Psoas muscle (tissue), 8 donors: ENCODE data around the gene RNF125. TPM values are rescaled to one million over a fixed set of nuclear protein-coding genes. Genes with fewer than 3 reads are reported as not detected.

ENCODE experiments used
- ATAC-seq, 4 donors: fragments of 200-7000 bp; cut with Tn5 transposase; one replicate each; pipeline ENCODE4 v1.9.1; 2020; ENCODE audit warnings: moderate library complexity in 3 of 4, mild to moderate bottlenecking in 2 of 4
- DNase-seq, 2 donors: peaks; one replicate each; pipeline ENCODE4 v3.0.0-alpha.2; 2020
- H3K27ac ChIP-seq: fragments of 200-600 bp; one replicate; pipeline ENCODE4 v1.8.0; 2022
- H3K27me3 ChIP-seq, 3 donors: fragments of 200-600 bp in 1 of 3; one replicate each; pipeline versions ENCODE4 v1.6.1 to v1.8.0; 2013 to 2022; ENCODE audit warnings: low read length in 2 of 3, mild to moderate bottlenecking in 2 of 3, moderate library complexity in 1 of 3; ENCODE audit not compliant: insufficient read depth in 3 of 3
- H3K36me3 ChIP-seq, 2 donors: fragments of 200-600 bp in 1 of 2; one replicate each; pipeline versions ENCODE4 v1.6.1 to v1.8.0; 2013 to 2022; ENCODE audit warnings: low read depth in 1 of 2, mild to moderate bottlenecking in 1 of 2, moderate library complexity in 1 of 2; ENCODE audit not compliant: insufficient read depth in 1 of 2
- H3K4me1 ChIP-seq: fragments of 200-600 bp; one replicate; pipeline ENCODE4 v1.8.0; 2022
- H3K4me3 ChIP-seq: fragments of 200-600 bp; one replicate; pipeline ENCODE4 v1.8.0; 2022; ENCODE audit warnings: mild to moderate bottlenecking
- H3K9me3 ChIP-seq: fragments of 200-600 bp; one replicate; pipeline ENCODE4 v1.8.0; 2022
- CTCF ChIP-seq: fragments of 200-600 bp; IDR thresholded peaks from one replicate; pipeline ENCODE4 v1.8.0; 2022; ENCODE audit warnings: antibody characterized with exemption
- WGBS, 3 donors: extraction: QIAGEN DNeasy Blood & Tissue Kit; methylation state at CpG; one replicate each; pipeline versions ENCODE4 v1.1.6 to v1.1.7; 2013; 5-methylcytosine and 5-hydroxymethylcytosine counted together
- intact Hi-C, 2 donors: fragments of 100-400 bp; cut with DNase I; formaldehyde crosslinking; loops; one replicate each; pipeline versions ENCODE4 v1.11.0 to v1.14.2; 2022
- long read RNA-seq, 2 donors: library from polyadenylated mRNA; unstranded; transcript quantifications; one replicate each; pipeline ENCODE4 v2.0.0, GENCODE V29; 2021
- polyA plus RNA-seq, 3 donors: library from polyadenylated mRNA; stranded (reverse); fragments of 200-250 nt; gene quantifications; one replicate each; pipeline ENCODE4 v1.2.3, GENCODE V29; 2013
- total RNA-seq, 4 donors: library from RNA; stranded (reverse); fragmentation: NEBNext Ultra II Directional in 2 of 4; extraction: Animal tissue kit (Norgen Biotek cat#: 25700) in 2 of 4; gene quantifications; one replicate each; pipeline versions ENCODE4 v1.2.1 to v1.2.4, GENCODE V29; 2021 to 2023
- donor health status: healthy with polysubstance abuse.
- donor health status: DM: no; HTN: no; CAD: no; lungs with moderate emphysema.
- donor health status: Bipolar disorder and iron deficiency.
- donor health status: healthy.
- donor health status: DM: yes; HTN: yes; CAD: no.
- donor health status: DM: no; HTN: no; CAD: no.
- donor health status: DM: no; HTN: no; CAD: no.
- donor health status: DM: yes; HTN: yes; CAD: no.

Gene RNF125
- total RNA-seq (1 to 10 TPM; 1.3 to 4.2 (median 1.7) TPM), polyA plus RNA-seq (1 to 10 TPM; 1.2 to 3.0 (median 2.3) TPM)
- long read RNA-seq, donor 1, full-length matches to known transcripts = 4 of 4 reads
- long read RNA-seq, donor 1, partial matches to known transcripts = 0 of 4 reads
- long read RNA-seq, donor 1, other reads (novel, unspliced or antisense) = 0 of 4 reads
- long read RNA-seq, donor 2, full-length matches to known transcripts = 5 of 8 reads
- long read RNA-seq, donor 2, partial matches to known transcripts = 0 of 8 reads
- long read RNA-seq, donor 2, other reads (novel, unspliced or antisense) = 3 of 8 reads

GRCh38 chr18:32018331-32019250, at the start of gene RNF125:
Gene RNF125 (plus strand): TSS chr18:32018825. CDS start chr18:32018864, 39 bp downstream.
- no peaks in the 10 kb centered on the region for H3K4me1 ChIP-seq
- no peaks in the 10 kb centered on the region for H3K27me3 ChIP-seq
- peak; percentile 82 to 91 (median 88) for ATAC-seq
- H3K27ac ChIP-seq = peak within 1 kb of the TSS; percentile 72
- intact Hi-C loops = no loop called here
- no peaks in the 10 kb centered on the region for H3K9me3 ChIP-seq
- WGBS, 3 donors = 1% methylated on average over 56 to 66 of the region's 66 CpGs
- DNase-seq = peak; percentile 80 to 85
- H3K36me3 ChIP-seq = no peaks in the 10 kb centered on the region
- peak within 1 kb of the TSS; percentile 80 for H3K4me3 ChIP-seq
- no peak for TF ChIP-seq CTCF

DNA sequence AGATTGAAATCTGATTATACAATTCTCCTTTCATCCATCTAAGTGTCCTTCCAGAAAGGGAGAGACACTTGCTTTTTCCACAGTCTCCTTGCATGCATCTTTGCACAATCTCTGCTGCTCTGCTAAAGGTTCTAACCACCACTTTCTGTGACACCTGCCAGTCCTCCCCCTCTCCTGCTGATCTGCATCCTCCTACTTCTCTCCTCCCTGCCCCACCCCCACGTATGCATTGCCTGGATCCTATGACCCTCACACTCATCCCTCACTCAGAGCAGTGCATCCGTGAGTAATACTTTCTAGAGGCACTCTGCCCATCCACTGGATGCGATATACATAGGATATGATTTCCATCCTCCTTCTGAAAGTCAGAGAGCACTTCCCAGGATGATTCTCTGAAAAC, 48.0 kb upstream of the RNF125 start:
- TF ChIP-seq CTCF = no peak
- no peak for DNase-seq
- 48 to 55% (median 53%) methylated on average over 3 of the region's 3 CpGs for WGBS, 3 donors
- no peak for ATAC-seq
- H3K4me3 ChIP-seq = no peak overlapping the region
- H3K27me3 ChIP-seq = no peaks in the 10 kb centered on the region
- H3K27ac ChIP-seq = no peak overlapping the region
- H3K36me3 ChIP-seq = no peaks in the 10 kb centered on the region
- H3K4me1 ChIP-seq = no peaks in the 10 kb centered on the region
- peaks cover 5% of the 10 kb centered on the region for H3K9me3 ChIP-seq
- intact Hi-C loops = no loop called here

- no peaks in the 10 kb centered on the region for H3K4me1 ChIP-seq
- WGBS, 3 donors = 93 to 97% (median 93%) methylated on average over 4 of the region's 4 CpGs
- H3K9me3 ChIP-seq = peaks cover 5% of the 10 kb centered on the region
- intact Hi-C loops = no loop called here
- no peak for TF ChIP-seq CTCF
- H3K27ac ChIP-seq = no peak overlapping the region
- no peak for ATAC-seq
- no peaks in the 10 kb centered on the region for H3K36me3 ChIP-seq
- no peak overlapping the region for H3K4me3 ChIP-seq
- H3K27me3 ChIP-seq = no peaks in the 10 kb centered on the region
- no peak for DNase-seq
These were observed 44.6 kb upstream of the RNF125 start for GRCh38 chr18:31973929-31974546.

DNA sequence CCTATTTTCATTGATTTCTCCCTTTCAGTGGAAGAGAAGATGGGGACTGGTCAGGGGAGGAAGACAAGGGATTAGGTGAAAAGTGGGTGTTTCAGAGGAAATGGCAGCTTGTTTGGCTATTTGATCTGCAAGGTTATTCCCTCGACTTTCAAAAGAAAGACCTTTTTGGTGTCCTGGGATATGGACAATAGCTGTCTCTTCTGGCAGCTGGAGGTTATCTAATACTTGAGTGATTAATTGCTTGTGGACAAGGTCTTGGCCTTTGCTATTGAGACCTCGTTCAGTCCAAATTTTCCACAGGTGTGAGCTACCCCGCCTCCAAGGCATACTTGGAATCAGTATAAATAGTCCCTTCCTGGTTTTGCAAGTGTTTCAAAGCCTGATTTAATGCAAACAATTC, 42.4 kb upstream of the RNF125 start:
- TF ChIP-seq CTCF = no peak
- no peaks in the 10 kb centered on the region for H3K4me1 ChIP-seq
- intact Hi-C loops = loop anchor here (2.0 to 5.0 kb wide), 3 partner anchors 234 to 424 kb away; no protein-coding TSS in a partner anchor
- H3K9me3 ChIP-seq = peaks cover 5% of the 10 kb centered on the region
- DNase-seq (no peak), ATAC-seq (no peak)
- 44 to 48% (median 48%) methylated on average over 3 of the region's 3 CpGs for WGBS, 3 donors
- H3K4me3 ChIP-seq = no peak overlapping the region
- no peaks in the 10 kb centered on the region for H3K36me3 ChIP-seq
- H3K27ac ChIP-seq = no peak overlapping the region
- no peaks in the 10 kb centered on the region for H3K27me3 ChIP-seq
